Keratinocyte (primary cell): ENCODE results near the gene INPP5A. TPM values are rescaled to one million over a fixed set of nuclear protein-coding genes. Genes with fewer than 3 reads are reported as not detected.

ENCODE experiments used
- DNase-seq: peaks from one replicate; pipeline ENCODE4 v3.0.0-alpha.2; 2011; ENCODE audit warnings: low read depth, missing footprints, low spot score
- FAIRE-seq: peaks from 2 replicates; lab custom pipeline; 2011; peaks lifted over from hg19 to GRCh38; lab: Jason Lieb, UNC
- H2AFZ ChIP-seq: 2 replicates; pipeline ENCODE4 v1.6.0; 2012; ENCODE audit warnings: low read length, control low read depth, inconsistent platforms; ENCODE audit not compliant: control insufficient read depth
- H3K27ac ChIP-seq: 2 replicates; pipeline ENCODE4 v1.5.1; 2011; ENCODE audit warnings: low read length; ENCODE audit not compliant: control insufficient read depth, insufficient read depth
- H3K27me3 ChIP-seq: 3 replicates; pipeline ENCODE4 v1.6.0; 2011; ENCODE audit warnings: low read length; ENCODE audit not compliant: control insufficient read depth, insufficient read depth; ENCODE audit errors: extremely low read depth
- H3K36me3 ChIP-seq, 2 experiments: 2 replicates in 1 of 2; 3 replicates in 1 of 2; pipeline ENCODE4 v1.5.1; 2011; ENCODE audit warnings: low read length in 2 of 2, mild to moderate bottlenecking in 1 of 2; ENCODE audit not compliant: control insufficient read depth in 2 of 2, insufficient read depth in 2 of 2; ENCODE audit errors: extremely low read depth in 1 of 2
- H3K4me1 ChIP-seq: 3 replicates; pipeline ENCODE4 v1.5.1; 2011; ENCODE audit warnings: low read length; ENCODE audit not compliant: control insufficient read depth, insufficient read depth; ENCODE audit errors: extremely low read depth
- H3K4me2 ChIP-seq: 3 replicates; pipeline ENCODE4 v1.6.0; 2011; ENCODE audit warnings: low read depth, low read length; ENCODE audit not compliant: control insufficient read depth, insufficient read depth; ENCODE audit errors: extremely low read depth
- H3K4me3 ChIP-seq, 3 experiments: fragments of 200-600 bp in 1 of 3; sonication (generic) in 1 of 3; 2 replicates in 2 of 3; 3 replicates in 1 of 3; pipeline ENCODE4 v1.5.1; 2011 to 2016; ENCODE audit warnings: low read length in 3 of 3, mild to moderate bottlenecking in 3 of 3, control low read depth in 2 of 3, inconsistent platforms in 1 of 3, low read depth in 1 of 3, mixed read lengths in 1 of 3, mixed run types in 1 of 3, moderate library complexity in 1 of 3; ENCODE audit not compliant: control insufficient read depth in 2 of 3, insufficient read depth in 2 of 3; ENCODE audit errors: extremely low read depth in 1 of 3
- H3K79me2 ChIP-seq: 2 replicates; pipeline ENCODE4 v1.6.0; 2012; ENCODE audit warnings: low read length; ENCODE audit not compliant: control insufficient read depth, insufficient read depth
- H3K9ac ChIP-seq: 3 replicates; pipeline ENCODE4 v1.6.0; 2011; ENCODE audit warnings: low read length; ENCODE audit not compliant: control insufficient read depth, insufficient read depth; ENCODE audit errors: extremely low read depth
- H3K9me1 ChIP-seq: 3 replicates; pipeline ENCODE4 v1.6.0; 2011; ENCODE audit warnings: low read length; ENCODE audit not compliant: control insufficient read depth, insufficient read depth; ENCODE audit errors: extremely low read depth
- H3K9me3 ChIP-seq: 2 replicates; pipeline ENCODE4 v1.5.1; 2012; ENCODE audit warnings: low read depth, low read length; ENCODE audit not compliant: control insufficient read depth
- H4K20me1 ChIP-seq: 3 replicates; pipeline ENCODE4 v1.6.0; 2011; ENCODE audit warnings: low read length; ENCODE audit not compliant: control insufficient read depth, insufficient read depth; ENCODE audit errors: extremely low read depth
- CTCF ChIP-seq, 3 experiments: IDR thresholded peaks in 1 of 3; conservative IDR thresholded peaks in 1 of 3; optimal IDR thresholded peaks in 1 of 3; 2 replicates in 2 of 3; 3 replicates in 1 of 3; pipeline versions ENCODE3 to v1.5.1; 2011; ENCODE audit warnings: low read length in 3 of 3, mild to moderate bottlenecking in 3 of 3, moderate library complexity in 2 of 3, control low read depth in 1 of 3, inconsistent platforms in 1 of 3; ENCODE audit not compliant: insufficient read depth in 2 of 3; ENCODE audit errors: extremely low read depth in 1 of 3
- EZH2 ChIP-seq: IDR thresholded peaks from one replicate; pipeline ENCODE4 v1.6.1; 2012; ENCODE audit warnings: inconsistent platforms, mild to moderate bottlenecking, low read length, moderate library complexity
- dilution Hi-C: fragments of 300-500 bp; cut with MboI; formaldehyde crosslinking; loops from one replicate; pipeline ENCODE4 v1.7.0; 2020; ENCODE audit warnings: low sequenced_read_pairs; ENCODE audit not compliant: extremely low pct_ligation_motif_present
- polyA plus RNA-seq, 5 experiments: library from polyadenylated mRNA; depleted of rRNA in 3 of 5; stranded (reverse) in 3 of 5; stranded (forward) in 1 of 5; unstranded in 1 of 5; fragments of >200 nt; gene quantifications; 1 replicate in 1 of 5; 2 replicates in 3 of 5; 3 replicates in 1 of 5; pipeline versions ENCODE4 v1.2.1 to v1.2.3, GENCODE V29; 2011 to 2012; ENCODE audit warnings: missing spikeins in 2 of 5, low read depth in 1 of 5, low replicate concordance in 1 of 5

INPP5A gene
- polyA plus RNA-seq, 1 donor (not counting 4 experiments of a cell fraction or from before 2014, with no cell fraction given): 11.2 TPM

DNA sequence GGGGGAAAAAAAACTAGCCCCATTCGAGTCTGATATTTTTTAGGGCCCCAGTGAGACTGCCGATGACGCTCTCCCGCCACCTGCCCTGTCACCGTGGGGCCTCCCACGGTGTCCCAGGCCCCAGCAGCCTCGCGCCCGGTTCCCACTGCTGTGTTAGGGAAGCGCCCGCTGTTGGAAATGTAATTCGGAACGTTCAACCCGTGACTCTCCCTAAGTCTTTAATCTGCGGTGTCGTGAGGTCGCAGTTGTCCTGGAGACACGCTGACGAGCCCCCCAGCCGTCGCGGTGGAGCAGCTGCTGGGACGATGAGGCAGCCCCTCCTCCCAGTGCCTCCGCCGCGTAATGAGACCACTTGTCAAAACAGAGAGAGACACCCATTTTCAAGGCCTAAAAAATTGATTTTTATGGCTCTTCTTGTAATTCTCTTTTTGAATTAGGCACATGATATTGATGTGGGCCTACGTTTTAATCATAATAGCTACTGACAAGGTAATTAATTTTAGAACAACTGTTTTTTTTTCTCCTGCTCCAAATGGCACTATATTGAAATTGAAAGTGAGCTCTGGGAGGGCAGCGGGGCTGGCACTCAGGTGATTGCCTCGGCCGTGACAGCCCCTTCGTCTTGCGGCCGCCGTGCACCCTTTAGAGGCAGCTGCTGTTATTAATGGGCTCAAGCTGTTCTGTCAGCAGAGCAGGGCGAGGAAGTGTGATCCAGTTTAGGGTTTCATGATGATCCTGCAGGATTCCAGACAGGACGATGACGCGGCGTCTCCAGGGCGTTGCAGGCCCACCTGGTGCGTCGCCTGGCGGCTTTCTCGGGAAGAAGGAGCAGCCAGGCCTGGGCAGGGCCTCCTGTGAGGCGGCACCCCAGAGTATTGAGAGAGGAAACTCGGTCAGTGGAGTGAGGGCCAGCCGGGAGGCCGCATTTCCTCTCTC, 185.1 kb downstream of the INPP5A start:
- no peaks in the 10 kb centered on the region for H3K9me1 ChIP-seq
- H3K27ac ChIP-seq: no peak overlapping the region
- TF ChIP-seq EZH2: no peak
- no peak for TF ChIP-seq CTCF (optimal IDR thresholded peaks at IDR 0.05 in 1 of 3, IDR thresholded peaks at IDR 0.05 in 1 of 3, conservative IDR thresholded peaks at IDR 0.05 in 1 of 3; ENCODE audit: extremely low read depth in 1 of 3, insufficient read depth in 2 of 3, low read length in 3 of 3)
- H3K9ac ChIP-seq: no peak overlapping the region
- no peak for FAIRE-seq
- H3K4me2 ChIP-seq: no peak overlapping the region
- no peaks in the 10 kb centered on the region for H3K4me1 ChIP-seq
- no peak overlapping the region for H3K4me3 ChIP-seq
- H2AFZ ChIP-seq: no peak overlapping the region
- H4K20me1 ChIP-seq: no peaks in the 10 kb centered on the region
- dilution Hi-C loops: no loop called here
- H3K27me3 ChIP-seq: no peaks in the 10 kb centered on the region
- DNase-seq: no peak
- no peaks in the 10 kb centered on the region for H3K9me3 ChIP-seq
- no peaks in the 10 kb centered on the region for H3K79me2 ChIP-seq
- no peaks in the 10 kb centered on the region for H3K36me3 ChIP-seq

DNA sequence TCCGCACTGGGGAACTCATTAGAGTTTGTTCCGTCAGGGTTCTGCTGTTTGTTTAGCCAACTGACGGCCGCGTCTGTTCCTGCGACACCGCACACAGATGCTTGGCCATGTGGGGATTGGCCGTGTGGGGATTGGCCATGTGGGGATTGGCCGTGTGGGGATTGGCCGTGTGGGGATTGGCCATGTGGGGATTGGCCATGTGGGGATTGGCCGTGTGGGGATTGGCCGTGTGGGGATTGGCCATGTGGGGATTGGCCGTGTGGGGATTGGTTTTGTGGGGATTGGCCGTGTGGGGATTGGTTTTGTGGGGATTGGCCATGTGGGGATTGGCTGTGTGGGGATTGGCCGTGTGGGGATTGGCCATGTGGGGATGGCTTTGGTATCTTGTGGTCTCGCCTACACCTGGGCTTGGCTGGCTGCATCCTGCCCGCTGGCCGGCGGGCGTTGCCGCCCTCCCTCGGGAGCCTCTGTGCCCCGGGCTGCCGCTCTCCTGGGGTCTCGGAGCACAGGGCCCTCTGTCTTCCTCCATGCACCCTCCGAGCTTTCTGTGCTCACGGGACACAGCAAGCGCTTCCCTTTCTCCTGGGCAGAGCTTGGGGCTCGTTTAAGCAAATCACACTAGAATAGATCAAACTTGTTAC, 185.9 kb downstream of the INPP5A start:
- no peaks in the 10 kb centered on the region for H3K9me1 ChIP-seq
- no peaks in the 10 kb centered on the region for H3K27me3 ChIP-seq
- no peaks in the 10 kb centered on the region for H3K36me3 ChIP-seq
- H3K9ac ChIP-seq: no peak overlapping the region
- dilution Hi-C loops: no loop called here
- H4K20me1 ChIP-seq: no peaks in the 10 kb centered on the region
- no peak overlapping the region for H2AFZ ChIP-seq
- H3K9me3 ChIP-seq: no peaks in the 10 kb centered on the region
- FAIRE-seq: no peak
- H3K4me2 ChIP-seq: no peak overlapping the region
- no peaks in the 10 kb centered on the region for H3K79me2 ChIP-seq
- no peak for DNase-seq
- H3K4me1 ChIP-seq: no peaks in the 10 kb centered on the region
- no peak overlapping the region for H3K27ac ChIP-seq
- TF ChIP-seq CTCF (optimal IDR thresholded peaks at IDR 0.05 in 1 of 3, IDR thresholded peaks at IDR 0.05 in 1 of 3, conservative IDR thresholded peaks at IDR 0.05 in 1 of 3; ENCODE audit: extremely low read depth in 1 of 3, insufficient read depth in 2 of 3, low read length in 3 of 3) (no peak), EZH2 (no peak)
- no peak overlapping the region for H3K4me3 ChIP-seq
